Neural crest cell (in vitro differentiated cells): ENCODE measurements around the gene FIP1L1. TPM values are rescaled to one million over a fixed set of nuclear protein-coding genes. Genes with fewer than 3 reads are reported as not detected.

ENCODE experiments used
- DNase-seq: peaks from one replicate; pipeline ENCODE4 v3.0.0; 2021; ENCODE audit warnings: low read depth, mixed read lengths, low spot score
- H3K27ac Mint-ChIP-seq: one replicate; pipeline ENCODE4 v1.8.0; 2021; ENCODE audit warnings: mild to moderate bottlenecking, mixed read lengths; ENCODE audit not compliant: unreplicated experiment
- H3K27me3 Mint-ChIP-seq: 2 replicates; pipeline ENCODE4 v1.8.0; 2021; ENCODE audit warnings: low read depth, mild to moderate bottlenecking, mixed read lengths
- H3K36me3 Mint-ChIP-seq: 2 replicates; pipeline ENCODE4 v1.8.0; 2021; ENCODE audit warnings: low read depth, mild to moderate bottlenecking, mixed read lengths
- H3K4me1 Mint-ChIP-seq: 2 replicates; pipeline ENCODE4 v1.8.0; 2021; ENCODE audit warnings: mixed read lengths
- H3K4me3 Mint-ChIP-seq: one replicate; pipeline ENCODE4 v1.8.0; 2021; ENCODE audit warnings: mild to moderate bottlenecking, mixed read lengths
- H3K9me3 Mint-ChIP-seq: 2 replicates; pipeline ENCODE4 v1.8.0; 2021; ENCODE audit warnings: mixed read lengths
- CTCF ChIP-seq: fragments of 200-600 bp; sonication (generic); conservative IDR thresholded peaks from 2 replicates; pipeline ENCODE4 v1.5.0; 2021; ENCODE audit warnings: antibody characterized with exemption, mild to moderate bottlenecking
- total RNA-seq: library from RNA; stranded (reverse); gene quantifications from 2 replicates; pipeline ENCODE4 v1.2.1, GENCODE V29; 2021

The FIP1L1 gene
- total RNA-seq, 1 donor from 2014 or later, result 67.1 TPM

DNA sequence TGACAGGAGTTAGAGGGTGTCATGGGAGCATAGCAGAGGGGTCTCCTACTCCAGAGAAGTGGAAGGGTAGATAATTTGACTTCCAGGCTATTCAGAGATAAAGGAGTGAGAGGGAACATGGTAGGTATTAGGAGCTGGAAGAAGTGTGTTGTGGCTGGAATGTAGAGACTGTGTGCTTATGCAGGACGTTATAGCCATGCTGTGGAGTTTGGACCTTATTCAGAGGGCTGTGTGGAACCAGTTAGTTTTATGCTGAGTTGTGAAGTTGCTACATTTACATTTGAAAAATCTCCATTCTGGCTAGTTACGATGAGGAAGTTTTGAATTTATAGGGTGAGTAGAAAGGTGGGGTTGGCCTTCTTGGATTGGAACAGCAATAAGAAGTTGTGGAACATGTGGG, 67.5 kb downstream of the FIP1L1 start:
- Mint-ChIP-seq H3K4me3 (no peak overlapping the region), H3K27me3 (no peaks in the 10 kb centered on the region), H3K27ac (no peak overlapping the region), H3K36me3 (peaks cover 13% of the 10 kb centered on the region), H3K4me1 (no peaks in the 10 kb centered on the region), H3K9me3 (no peaks in the 10 kb centered on the region)
- no peak for TF ChIP-seq CTCF
- DNase-seq, result no peak

DNA sequence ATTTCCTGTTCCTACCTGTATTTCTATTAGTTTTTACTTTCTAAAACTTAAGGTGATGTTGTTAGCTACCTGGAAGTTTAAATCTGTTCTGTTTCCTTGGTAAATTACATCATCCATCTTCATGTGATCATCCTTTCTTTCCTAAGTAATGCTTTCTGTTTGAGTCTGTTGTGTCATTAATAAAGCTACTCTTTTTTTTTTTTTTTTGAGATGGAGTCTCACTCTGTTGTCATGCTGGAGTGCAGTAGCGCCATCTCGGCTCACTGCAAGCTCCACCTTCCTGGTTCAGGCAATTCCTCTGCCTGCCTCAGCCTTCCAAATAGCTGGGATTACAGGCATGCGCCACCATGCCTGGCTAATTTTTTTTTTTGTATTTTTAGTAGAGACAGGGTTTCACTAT, 73.3 kb downstream of the FIP1L1 start:
- peaks cover 23% of the 10 kb centered on the region for H3K36me3 Mint-ChIP-seq
- no peak overlapping the region for H3K4me3 Mint-ChIP-seq
- H3K27me3 Mint-ChIP-seq, result no peaks in the 10 kb centered on the region
- no peak overlapping the region for H3K27ac Mint-ChIP-seq
- no peak for DNase-seq
- no peaks in the 10 kb centered on the region for H3K9me3 Mint-ChIP-seq
- no peaks in the 10 kb centered on the region for H3K4me1 Mint-ChIP-seq
- no peak for TF ChIP-seq CTCF

DNA sequence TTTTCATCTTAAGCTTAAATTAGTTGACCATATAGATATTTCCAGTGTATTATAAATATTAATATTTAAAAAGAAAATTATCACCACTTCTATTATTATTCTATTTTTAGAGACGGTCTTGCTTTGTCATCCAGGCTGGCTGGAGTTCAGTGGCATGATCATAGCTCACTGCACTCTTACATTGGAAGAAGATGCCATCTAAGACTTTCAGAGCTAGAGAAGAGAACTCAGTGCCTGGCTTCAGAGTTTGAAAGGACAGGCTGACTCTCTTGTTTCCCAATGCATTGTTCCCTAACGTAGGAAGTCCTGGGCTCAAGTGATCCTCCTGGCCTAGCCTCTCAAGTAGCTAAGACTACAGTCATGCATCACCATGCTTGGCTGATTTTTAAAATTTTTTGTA, 75.9 kb downstream of the FIP1L1 start:
- Mint-ChIP-seq H3K9me3 (no peaks in the 10 kb centered on the region), H3K27me3 (no peaks in the 10 kb centered on the region), H3K27ac (no peak overlapping the region), H3K36me3 (peaks cover 26% of the 10 kb centered on the region), H3K4me1 (peaks cover 1% of the 10 kb centered on the region), H3K4me3 (no peak overlapping the region)
- no peak for DNase-seq
- TF ChIP-seq CTCF, result no peak

DNA sequence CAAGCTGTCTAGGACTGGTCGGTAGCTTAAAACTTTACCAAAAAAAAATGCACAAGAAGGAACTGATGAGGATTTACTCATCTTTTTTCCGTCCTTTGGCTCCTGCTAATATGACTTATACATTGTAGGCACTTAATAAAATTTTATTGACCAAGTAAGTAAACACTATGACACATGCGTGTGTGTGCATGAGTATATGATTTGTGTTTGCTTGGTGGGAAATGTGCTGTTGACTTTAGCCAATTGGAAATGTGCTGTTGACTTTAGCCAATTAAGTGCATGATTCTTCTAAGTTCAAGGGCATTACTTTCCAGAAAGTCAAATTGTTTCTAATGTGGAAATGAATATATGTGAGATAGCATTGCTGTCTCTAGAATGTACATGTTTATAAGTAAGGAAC, 78.3 kb downstream of the FIP1L1 start:
- Mint-ChIP-seq H3K4me1 (peaks cover 12% of the 10 kb centered on the region), H3K9me3 (no peaks in the 10 kb centered on the region), H3K4me3 (no peak overlapping the region), H3K27ac (no peak overlapping the region), H3K27me3 (no peaks in the 10 kb centered on the region), H3K36me3 (peaks cover 31% of the 10 kb centered on the region)
- TF ChIP-seq CTCF, result no peak
- DNase-seq, result no peak

DNA sequence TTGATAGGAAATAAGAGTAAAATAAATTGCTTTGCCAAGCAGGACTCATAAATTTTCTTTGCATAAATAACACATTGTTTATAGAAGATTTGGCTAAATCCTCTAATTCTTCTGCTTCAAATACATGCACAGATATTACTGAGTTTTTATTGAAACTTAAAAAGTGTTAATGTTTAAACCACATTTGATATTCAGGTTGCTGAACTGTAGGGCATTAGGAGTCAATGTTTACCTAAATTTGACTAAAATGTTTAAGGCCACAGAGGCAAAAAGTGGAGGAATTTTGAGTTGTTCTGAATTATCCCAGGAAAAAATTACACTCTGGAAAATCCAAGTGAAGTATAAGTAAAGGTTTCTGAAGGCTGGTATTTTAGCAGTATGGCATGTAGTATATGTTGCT, 78.7 kb downstream of the FIP1L1 start:
- no peaks in the 10 kb centered on the region for H3K27me3 Mint-ChIP-seq
- no peak for TF ChIP-seq CTCF
- no peak overlapping the region for H3K27ac Mint-ChIP-seq
- no peak overlapping the region for H3K4me3 Mint-ChIP-seq
- no peak for DNase-seq
- H3K9me3 Mint-ChIP-seq, result no peaks in the 10 kb centered on the region
- H3K4me1 Mint-ChIP-seq, result peaks cover 12% of the 10 kb centered on the region
- peaks cover 29% of the 10 kb centered on the region for H3K36me3 Mint-ChIP-seq

DNA sequence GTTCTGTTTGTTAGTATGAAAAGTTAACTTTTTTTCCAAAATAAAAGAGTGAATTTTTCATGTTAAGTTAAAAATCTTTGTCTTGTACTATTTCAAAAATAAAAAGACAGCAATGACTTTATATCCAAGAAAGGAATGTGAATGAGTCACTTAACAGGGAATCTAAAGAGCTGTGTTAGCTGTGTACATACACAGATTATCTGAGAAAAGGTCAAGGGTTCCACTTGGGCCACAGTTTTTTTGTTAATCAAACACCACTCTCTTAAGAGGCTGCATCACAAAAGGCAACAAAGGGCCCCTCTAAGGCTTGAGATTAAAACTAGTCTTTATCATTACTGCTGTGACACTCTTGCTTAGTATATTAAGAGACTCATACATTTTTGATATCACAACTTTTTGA, 82.1 kb downstream of the FIP1L1 start:
- Mint-ChIP-seq H3K27ac (no peak overlapping the region), H3K4me3 (no peak overlapping the region), H3K27me3 (no peaks in the 10 kb centered on the region), H3K9me3 (no peaks in the 10 kb centered on the region), H3K4me1 (peaks cover 12% of the 10 kb centered on the region), H3K36me3 (peaks cover 28% of the 10 kb centered on the region)
- no peak for DNase-seq
- TF ChIP-seq CTCF, result no peak
